T47D (cell line): ENCODE results near the gene SLFN12L.

Source experiments
- DNase-seq, 2 experiments: peaks; one replicate each; pipeline versions ENCODE4 v3.0.0 to v3.0.0-alpha.2; 2011 to 2012; ENCODE audit warnings: low read depth in 1 of 2, low spot score in 1 of 2
- JUND ChIP-seq: IDR thresholded peaks from 2 replicates; pipeline ENCODE4 v1.6.1; 2012; ENCODE audit warnings: low read depth
- in situ Hi-C: cut with HindIII; loops from 2 replicates; pipeline ENCODE4 v1.10.0; 2016; ENCODE audit warnings: low sequenced_read_pairs, low pct_unique_long_range_greater_than_20kb

SLFN12L gene

GRCh38 chr17:35433075-35433894, 104.2 kb downstream of the SLFN12L start:
- DNase-seq: peak; percentile 57 to 97

GRCh38 chr17:35432176-35433074, 105.1 kb downstream of the SLFN12L start, which contains the start of gene SLFN12:
SLFN12 (minus strand) TSS chr17:35432500; CDS start chr17:35423028, 9,472 bp downstream.
- TF ChIP-seq JUND: no peak
- in situ Hi-C loops: no loop called here
- peak; percentile 52 to 96 for DNase-seq

More at GRCh38 chr17:35433075-35433894, 104.2 kb downstream of the SLFN12L start:
- in situ Hi-C loops: no loop called here
- peak; percentile 99 for TF ChIP-seq JUND

GRCh38 chr17:35429702-35430101, 107.8 kb downstream of the SLFN12L start:
- TF ChIP-seq JUND: no peak
- no peak for DNase-seq
- in situ Hi-C loops: no loop called here

- in situ Hi-C loops: no loop called here
- no peak for TF ChIP-seq JUND
- DNase-seq: no peak
Observed at GRCh38 chr17:35428229-35428628, 109.2 kb downstream of the SLFN12L start.

- no peak for TF ChIP-seq JUND
- DNase-seq: no peak
- in situ Hi-C loops: no loop called here
Observed at GRCh38 chr17:35423761-35424160, 113.7 kb downstream of the SLFN12L start.
